Sigmoid colon (tissue), 3 donors: ENCODE data around the gene ATP1B1.

Experiments
- POLR2A ChIP-seq, 2 donors: fragments of 450-650 bp; IDR thresholded peaks; one replicate each; pipeline ENCODE4 v1.6.1; 2016; ENCODE audit warnings: antibody characterized with exemption in 2 of 2, mild to moderate bottlenecking in 2 of 2, moderate library complexity in 2 of 2
- TF ChIP-seq, protein P1 (sequence below), 4 experiments: fragments of 450-650 bp in 3 of 4; fragments of 200-600 bp in 1 of 4; IDR thresholded peaks; one replicate each; pipeline ENCODE4 v1.5.1; 2016 to 2019; ENCODE audit warnings: antibody characterized with exemption in 4 of 4, mild to moderate bottlenecking in 3 of 4, moderate library complexity in 2 of 4

- TF ChIP-seq, protein P1, sequence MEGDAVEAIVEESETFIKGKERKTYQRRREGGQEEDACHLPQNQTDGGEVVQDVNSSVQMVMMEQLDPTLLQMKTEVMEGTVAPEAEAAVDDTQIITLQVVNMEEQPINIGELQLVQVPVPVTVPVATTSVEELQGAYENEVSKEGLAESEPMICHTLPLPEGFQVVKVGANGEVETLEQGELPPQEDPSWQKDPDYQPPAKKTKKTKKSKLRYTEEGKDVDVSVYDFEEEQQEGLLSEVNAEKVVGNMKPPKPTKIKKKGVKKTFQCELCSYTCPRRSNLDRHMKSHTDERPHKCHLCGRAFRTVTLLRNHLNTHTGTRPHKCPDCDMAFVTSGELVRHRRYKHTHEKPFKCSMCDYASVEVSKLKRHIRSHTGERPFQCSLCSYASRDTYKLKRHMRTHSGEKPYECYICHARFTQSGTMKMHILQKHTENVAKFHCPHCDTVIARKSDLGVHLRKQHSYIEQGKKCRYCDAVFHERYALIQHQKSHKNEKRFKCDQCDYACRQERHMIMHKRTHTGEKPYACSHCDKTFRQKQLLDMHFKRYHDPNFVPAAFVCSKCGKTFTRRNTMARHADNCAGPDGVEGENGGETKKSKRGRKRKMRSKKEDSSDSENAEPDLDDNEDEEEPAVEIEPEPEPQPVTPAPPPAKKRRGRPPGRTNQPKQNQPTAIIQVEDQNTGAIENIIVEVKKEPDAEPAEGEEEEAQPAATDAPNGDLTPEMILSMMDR (IDR thresholded peaks at IDR 0.05) = no peak
- no peak for TF ChIP-seq POLR2A (IDR thresholded peaks at IDR 0.05)
Measured at GRCh38 chr1:169090308-169090899, 16.1 kb upstream of the ATP1B1 start.
